Glomerular endothelial cell (primary cell): ENCODE data around the gene RPS10. TPM values are rescaled to one million over a fixed set of nuclear protein-coding genes. Genes with fewer than 3 reads are reported as not detected.
"Not testable (repeated sequence)": the region's sequence is repeated elsewhere in the genome, so short reads cannot be mapped to it uniquely, and the experiment has no call there.

Experiments used
- DNase-seq: peaks from one replicate; pipeline ENCODE4 v3.0.0-alpha.2; 2011; ENCODE audit warnings: low read depth, low spot score; ENCODE audit errors: extremely low read depth
- total RNA-seq: library from RNA; depleted of rRNA; stranded (reverse); fragments of >200 nt; gene quantifications from 2 replicates; pipeline ENCODE4 v1.2.3, GENCODE V29; 2015

Gene RPS10
- total RNA-seq, 1 donor from 2014 or later: 1,516 TPM

DNA sequence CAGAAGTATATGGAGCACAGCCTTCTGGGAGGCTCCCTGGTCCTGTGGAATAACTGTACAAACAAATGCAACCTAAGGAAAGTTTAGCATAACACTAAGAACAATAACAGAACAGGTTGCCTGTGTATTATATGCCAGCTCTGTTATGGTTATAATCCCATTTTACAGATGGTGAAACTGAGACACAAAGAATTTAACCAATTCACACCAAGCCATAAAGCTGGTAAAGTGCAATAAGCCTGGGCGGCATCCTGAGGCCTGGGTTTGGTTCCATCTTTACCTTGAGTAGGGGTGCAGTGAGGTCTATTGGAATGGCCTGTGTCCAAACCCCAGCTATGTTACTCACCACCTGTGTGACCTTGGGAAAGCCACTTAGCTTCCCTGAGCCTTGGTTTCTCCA, 25.3 kb upstream of the RPS10 start:
- no peak for DNase-seq

DNA sequence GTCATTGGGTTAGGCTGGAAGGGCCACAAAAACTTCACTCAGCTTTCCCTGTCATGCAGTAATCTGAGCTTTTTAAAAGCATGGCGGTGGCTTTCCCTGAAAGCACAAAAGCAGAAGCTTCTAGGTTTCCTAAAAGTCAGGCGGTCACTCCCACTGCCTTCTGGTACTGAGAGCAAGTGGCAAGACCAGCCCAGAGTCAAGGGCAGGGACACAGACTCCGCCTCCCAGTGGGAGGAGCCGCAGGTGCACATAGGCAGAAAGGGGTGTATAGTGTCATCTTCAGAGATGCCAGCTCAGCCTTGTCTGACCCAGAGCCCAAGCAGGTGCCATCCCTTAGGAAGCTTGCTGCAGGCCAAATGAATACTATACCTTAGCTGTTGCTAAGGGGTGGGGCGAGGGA, 22.0 kb upstream of the RPS10 start:
- DNase-seq: no peak

GRCh38 chr6:34447386-34447785, 21.5 kb upstream of the RPS10 start:
- DNase-seq: no peak

DNA sequence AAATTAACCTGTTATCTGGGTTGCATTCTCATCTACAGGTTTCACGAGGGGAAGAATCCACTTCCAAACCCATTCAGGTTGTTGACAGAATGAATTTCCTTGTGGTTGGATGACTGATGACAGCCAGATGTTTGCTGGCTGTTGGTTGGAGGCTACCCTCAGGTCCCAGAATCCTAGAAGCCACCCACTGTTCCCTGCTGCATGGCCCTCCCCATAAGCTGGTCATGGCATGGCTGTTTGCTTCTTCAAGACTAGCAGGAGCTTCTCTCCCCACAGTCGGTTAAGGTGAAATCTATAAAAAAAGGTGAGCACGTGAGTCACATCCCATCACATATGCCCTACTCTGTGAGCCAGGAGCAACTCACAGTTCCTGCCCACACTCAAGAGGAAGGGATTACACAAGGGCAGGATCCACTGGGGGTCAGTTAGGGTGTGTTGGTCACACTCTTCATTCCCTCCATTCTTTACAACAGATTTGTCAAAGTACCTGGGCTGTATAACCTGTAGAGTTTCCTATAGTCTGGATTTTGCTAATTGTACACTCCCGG, 19.5 kb upstream of the RPS10 start:
- DNase-seq: no peak

DNA sequence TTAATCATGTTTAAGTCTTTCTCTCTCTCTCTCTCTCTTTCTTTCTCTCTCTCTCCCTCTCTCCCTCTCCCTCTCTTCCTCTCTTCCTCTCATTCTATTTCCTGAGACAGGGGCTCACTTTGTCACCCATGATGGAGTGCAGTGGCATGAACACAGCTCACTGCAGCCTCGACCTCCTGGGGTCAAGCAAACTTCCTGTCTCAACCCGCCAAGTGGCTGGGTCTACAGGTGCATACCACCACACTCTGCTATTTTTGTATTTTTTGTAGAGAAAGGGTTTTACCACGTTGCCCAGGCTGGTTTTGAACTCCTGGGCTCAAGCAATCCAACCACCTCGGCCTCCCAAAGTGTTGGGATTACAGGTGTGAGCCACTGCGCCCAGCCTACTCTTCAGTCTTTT, 15.7 kb upstream of the RPS10 start:
- DNase-seq: no peak

GRCh38 chr6:34439442-34439841, 13.6 kb upstream of the RPS10 start:
- no peak for DNase-seq

- DNase-seq: no peak
Observed at GRCh38 chr6:34438705-34439104, 12.8 kb upstream of the RPS10 start.

GRCh38 chr6:34437644-34437970, 11.7 kb upstream of the RPS10 start:
- no peak for DNase-seq

GRCh38 chr6:34436803-34437643, 11.2 kb upstream of the RPS10 start:
- DNase-seq: no peak

DNA sequence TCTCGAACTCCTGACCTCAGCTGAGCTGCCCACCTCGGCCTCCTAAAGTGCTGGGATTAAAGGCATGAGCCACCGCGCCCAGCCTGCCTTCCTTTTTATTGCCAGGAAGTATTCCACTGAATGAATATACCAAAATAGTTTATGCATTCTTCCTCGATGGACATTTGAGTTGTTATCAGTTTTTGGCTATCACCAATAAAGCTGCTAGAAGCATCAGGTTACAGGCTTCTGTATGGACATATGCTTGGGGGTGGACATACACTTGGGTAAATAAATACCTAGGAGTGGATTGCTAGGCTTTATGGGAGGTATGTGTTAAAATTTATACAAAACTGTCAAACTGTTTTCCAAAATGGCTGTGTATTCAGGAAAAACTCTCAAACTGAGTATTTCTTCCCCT, 10.0 kb upstream of the RPS10 start:
- DNase-seq: no peak

DNA sequence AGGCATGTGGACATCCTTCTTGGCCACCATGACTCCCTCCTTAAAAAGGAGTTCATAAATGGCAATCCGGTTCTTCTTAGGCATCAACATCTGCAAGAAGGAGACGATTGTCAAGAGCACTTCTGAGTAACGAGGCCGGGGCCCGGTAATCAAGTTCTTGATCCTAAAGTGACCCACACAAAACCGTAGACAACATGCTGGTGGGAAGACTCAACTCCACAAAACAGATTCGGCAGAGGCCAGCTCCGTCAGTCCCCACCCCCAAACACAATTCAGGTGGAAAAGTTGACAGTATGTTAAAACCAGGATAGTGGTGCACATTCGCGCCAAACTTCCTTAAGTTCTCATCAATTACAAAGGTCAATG, 754 bp downstream of the RPS10 start:
- no peak for DNase-seq

GRCh38 chr6:34424200-34425131, 1.4 kb downstream of the RPS10 start:
- DNase-seq: no peak

GRCh38 chr6:34423254-34423653, 2.6 kb downstream of the RPS10 start:
- DNase-seq: no peak

DNA sequence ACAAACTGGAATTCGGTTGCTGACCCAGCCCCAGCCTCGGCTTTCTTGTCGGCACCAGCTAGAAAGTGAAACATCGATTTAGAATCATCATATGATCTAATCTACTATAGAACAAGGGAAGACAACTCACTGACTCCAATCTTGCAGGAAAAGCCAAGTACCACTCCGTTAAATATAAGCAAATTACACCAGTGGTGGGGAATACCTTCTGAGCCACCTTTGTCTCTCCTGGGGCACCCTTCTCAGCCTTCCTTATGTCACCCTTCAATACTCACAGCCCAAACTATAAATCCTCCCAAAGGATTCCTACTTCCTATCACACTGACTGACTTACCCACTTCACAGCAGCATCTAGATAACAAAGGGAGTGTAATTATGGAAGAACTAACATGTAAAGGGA, 7.5 kb downstream of the RPS10 start:
- no peak for DNase-seq

GRCh38 chr6:34416877-34417371, 8.9 kb downstream of the RPS10 start:
- no peak for DNase-seq

- no peak for DNase-seq
Observed at GRCh38 chr6:34414999-34415858, 10.6 kb downstream of the RPS10 start.

GRCh38 chr6:34412643-34413214, 13.1 kb downstream of the RPS10 start:
- no peak for DNase-seq

DNA sequence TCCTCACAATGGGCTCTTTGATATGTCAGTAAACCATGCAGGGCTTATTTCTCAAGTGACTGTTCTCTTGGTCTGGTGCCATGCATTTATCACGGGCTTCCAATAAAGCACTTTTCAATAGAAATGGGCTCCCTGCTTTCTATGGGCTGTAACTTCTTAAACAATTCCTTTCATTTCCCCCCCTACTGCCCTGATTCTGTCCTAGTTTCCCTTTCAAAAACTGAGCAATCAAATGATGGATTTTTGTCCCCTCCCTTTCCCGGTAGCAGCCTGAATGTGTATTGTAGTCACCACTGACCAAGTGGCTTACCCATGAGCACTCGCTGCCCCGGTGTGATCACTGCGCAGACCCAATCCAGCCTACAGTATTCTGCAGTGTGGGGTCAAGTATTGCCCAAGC, 13.9 kb downstream of the RPS10 start:
- DNase-seq: no peak

DNA sequence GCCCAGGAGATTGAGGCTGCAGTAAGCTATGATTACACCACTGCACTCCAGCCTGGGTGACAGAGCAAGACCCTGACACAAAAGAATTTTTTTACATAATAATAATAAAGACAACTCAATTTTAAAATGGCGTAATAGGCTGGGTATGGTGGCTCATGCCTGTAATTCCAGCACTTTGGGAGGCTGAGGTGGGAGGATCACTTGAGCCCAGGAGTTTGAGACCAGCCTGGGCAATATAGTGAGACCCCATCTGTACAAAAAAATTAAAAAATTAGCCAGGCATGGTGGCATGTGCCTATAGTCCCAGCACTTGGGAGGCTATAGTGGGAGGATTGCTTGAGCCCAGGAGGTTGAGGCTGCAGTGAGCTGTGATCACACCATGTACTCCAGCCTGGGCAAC, 18.0 kb downstream of the RPS10 start:
- DNase-seq: not testable (repeated sequence)

GRCh38 chr6:34396518-34396917, 29.4 kb downstream of the RPS10 start:
- no peak for DNase-seq
